Omental fat pad (tissue), 4 donors: Measurements from ENCODE around the gene RIN1. TPM values are rescaled to one million over a fixed set of nuclear protein-coding genes. Genes with fewer than 3 reads are reported as not detected.

Experiments used
- ATAC-seq: fragments of 150-250 bp; one replicate; pipeline ENCODE4 v1.9.1; 2016; ENCODE audit warnings: mild to moderate bottlenecking, moderate library complexity; ENCODE audit not compliant: low FRiP score
- DNase-seq: peaks from one replicate; pipeline ENCODE4 v3.0.0-alpha.2; 2019; ENCODE audit warnings: low spot score
- total RNA-seq, 4 donors: library from RNA; depleted of rRNA; stranded (reverse); fragments of >200 nt; gene quantifications; one replicate each; pipeline ENCODE4 v1.1.0, GENCODE V29; 2016
- TF ChIP-seq, protein P1 (sequence below), 3 donors: fragments of 450-650 bp; IDR thresholded peaks; one replicate each; pipeline ENCODE4 v1.5.1; 2016 to 2017; ENCODE audit warnings: antibody characterized with exemption in 3 of 3, mild to moderate bottlenecking in 3 of 3, moderate library complexity in 2 of 3

The RIN1 gene
- total RNA-seq, 4 donors from 2014 or later: 2.9 to 34.6 (median 3.6) TPM

DNA sequence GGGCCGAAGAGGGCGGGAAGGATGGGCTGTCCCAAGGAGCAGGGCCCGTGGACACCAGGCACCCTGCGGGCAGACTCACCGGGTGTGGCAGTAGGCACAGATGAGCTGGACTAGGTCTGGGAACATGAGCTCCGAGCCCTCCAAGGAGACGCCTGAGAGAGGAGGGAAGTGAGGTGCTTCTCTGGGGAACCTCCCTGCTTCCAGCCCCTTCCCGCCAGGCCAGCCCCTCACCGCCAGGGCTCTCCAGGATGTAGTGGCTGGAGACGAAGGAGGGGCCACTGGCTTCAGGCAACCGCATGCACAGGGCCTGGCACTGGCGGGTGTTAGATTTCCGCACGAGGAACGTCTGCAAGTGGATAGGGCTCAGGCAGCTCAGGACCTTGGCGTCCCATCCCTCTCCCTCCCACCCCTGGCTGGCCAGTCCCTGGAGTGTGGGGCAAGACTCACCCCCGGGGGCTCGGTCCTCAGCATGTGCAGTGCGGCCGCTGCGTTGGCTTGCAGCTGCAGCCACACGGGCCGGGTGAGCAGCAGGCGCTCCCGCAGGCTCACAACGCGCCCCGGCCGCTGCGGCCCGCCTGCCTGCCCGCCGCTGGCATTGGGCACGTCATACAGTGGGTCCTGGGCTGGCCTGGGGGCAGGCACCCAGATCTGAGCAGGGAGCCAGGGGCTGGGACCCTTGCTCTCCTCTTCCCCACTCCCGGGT lies 552 bp downstream of the RIN1 start:
- no peak for ATAC-seq
- TF ChIP-seq, protein P1, sequence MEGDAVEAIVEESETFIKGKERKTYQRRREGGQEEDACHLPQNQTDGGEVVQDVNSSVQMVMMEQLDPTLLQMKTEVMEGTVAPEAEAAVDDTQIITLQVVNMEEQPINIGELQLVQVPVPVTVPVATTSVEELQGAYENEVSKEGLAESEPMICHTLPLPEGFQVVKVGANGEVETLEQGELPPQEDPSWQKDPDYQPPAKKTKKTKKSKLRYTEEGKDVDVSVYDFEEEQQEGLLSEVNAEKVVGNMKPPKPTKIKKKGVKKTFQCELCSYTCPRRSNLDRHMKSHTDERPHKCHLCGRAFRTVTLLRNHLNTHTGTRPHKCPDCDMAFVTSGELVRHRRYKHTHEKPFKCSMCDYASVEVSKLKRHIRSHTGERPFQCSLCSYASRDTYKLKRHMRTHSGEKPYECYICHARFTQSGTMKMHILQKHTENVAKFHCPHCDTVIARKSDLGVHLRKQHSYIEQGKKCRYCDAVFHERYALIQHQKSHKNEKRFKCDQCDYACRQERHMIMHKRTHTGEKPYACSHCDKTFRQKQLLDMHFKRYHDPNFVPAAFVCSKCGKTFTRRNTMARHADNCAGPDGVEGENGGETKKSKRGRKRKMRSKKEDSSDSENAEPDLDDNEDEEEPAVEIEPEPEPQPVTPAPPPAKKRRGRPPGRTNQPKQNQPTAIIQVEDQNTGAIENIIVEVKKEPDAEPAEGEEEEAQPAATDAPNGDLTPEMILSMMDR (IDR thresholded peaks at IDR 0.05): no peak
- DNase-seq: no peak

DNA sequence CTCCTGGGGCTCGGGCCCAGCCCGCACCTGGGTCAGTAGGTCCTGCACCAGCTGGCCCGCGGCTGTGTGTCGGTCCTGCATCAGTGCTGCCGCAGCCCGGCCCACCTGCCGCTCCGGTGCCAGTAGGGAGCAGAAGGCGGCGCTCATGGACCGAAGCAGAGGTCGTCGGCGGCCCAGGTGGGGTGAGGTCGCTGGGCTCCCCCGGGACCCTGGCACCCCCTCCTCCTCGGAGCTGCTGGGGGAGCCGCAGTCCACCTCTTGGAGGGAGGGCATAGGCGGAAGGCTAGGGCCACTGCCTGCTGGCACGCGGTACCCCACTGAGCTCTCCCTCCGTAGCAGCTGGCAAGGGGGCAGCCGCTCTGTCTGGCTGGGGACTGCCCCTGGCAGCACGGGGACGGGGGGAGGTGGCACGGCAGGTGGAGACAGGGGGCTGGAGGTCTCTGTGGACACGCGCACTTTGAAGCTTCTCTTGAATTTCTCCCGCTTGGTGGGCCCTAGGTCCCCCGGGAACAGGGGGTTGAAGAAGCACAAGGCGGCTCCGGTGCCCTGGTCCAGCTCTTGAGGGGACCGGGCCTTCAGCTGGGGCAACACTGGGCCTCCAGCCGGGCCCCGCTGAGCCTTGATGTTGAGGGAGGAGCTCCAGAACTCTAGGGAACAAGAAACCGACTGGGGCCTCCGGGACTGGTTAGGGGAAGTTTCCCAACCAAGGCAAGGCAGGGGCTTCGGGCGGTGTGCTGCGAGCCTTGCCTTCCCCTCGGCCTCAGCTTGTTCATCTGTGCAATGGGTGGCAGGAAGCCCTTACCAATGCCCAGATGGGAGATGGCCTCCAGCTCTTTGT lies 1.4 kb downstream of the RIN1 start:
- ATAC-seq: no peak
- TF ChIP-seq, protein P1 (IDR thresholded peaks at IDR 0.05): no peak
- no peak for DNase-seq

DNA sequence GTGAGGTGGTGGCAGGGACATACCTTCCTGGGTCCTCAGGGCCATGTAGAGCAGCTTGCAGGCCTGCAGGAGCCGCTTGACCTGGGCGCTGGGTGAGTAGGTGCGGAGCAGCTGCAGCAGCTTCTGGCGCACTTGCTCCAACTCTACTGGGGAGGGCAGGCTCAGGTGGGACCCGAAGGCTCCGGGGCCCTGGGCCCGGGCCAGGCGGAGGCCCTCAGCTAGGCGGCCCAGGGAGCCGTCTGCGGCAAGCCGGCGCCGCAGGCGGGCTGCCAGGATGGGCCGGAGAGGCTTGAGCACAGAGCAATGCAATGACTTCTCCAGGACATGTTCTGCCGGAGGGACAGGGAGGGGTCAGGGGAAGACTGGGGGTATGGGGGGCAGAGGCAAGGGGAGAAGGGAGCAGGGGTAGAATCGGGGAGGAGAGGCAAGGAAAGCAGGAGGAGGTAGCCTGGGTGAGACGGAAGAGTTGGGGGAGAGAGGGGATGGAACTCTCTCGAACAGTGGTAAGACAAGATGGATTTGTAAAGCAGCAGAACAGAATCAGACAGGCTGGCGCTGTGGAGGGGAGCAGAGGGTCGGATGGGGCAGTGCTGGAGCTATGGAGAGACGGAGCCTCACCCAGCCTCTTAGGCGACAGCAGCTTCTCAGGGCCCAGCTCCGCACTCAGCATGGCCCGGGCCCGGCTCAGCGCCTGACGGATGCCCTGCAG lies 2.2 kb downstream of the RIN1 start:
- DNase-seq (no peak), ATAC-seq (no peak)
- TF ChIP-seq, protein P1 (IDR thresholded peaks at IDR 0.05): no peak

DNA sequence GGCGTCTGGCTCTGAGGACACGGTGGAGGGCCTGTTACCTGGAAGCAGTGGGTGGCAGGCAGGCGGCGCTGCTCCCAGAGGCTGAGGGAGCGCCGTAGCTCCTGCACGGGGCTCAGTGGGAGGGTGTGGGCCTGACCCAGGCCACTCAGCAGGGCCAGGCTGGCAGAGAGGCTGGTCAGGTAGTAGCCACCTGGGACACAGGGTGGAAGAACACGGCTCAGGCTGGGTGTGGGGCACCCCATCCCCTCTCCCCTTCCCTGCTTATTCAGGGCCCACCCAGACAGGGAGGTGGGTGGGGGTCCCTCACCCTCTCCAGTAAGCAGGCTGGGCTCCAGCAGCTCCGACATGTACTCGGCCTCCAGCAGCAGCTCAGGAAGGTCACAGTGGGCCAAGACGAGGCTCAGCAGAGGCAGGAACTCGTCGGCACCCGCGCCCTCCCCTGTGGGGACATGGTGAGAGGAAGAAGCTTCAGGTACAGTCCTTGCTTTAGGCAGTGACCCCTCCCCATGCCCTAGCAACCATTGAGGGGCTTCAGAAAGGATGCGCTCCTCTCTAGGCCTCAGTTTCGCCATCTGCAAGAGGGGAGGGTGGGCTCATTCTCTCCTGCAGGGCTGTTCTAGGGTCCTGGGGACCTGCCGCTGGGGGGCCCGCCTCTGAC lies 2.9 kb downstream of the RIN1 start:
- TF ChIP-seq, protein P1 (IDR thresholded peaks at IDR 0.05): no peak
- no peak for ATAC-seq
- no peak for DNase-seq

DNA sequence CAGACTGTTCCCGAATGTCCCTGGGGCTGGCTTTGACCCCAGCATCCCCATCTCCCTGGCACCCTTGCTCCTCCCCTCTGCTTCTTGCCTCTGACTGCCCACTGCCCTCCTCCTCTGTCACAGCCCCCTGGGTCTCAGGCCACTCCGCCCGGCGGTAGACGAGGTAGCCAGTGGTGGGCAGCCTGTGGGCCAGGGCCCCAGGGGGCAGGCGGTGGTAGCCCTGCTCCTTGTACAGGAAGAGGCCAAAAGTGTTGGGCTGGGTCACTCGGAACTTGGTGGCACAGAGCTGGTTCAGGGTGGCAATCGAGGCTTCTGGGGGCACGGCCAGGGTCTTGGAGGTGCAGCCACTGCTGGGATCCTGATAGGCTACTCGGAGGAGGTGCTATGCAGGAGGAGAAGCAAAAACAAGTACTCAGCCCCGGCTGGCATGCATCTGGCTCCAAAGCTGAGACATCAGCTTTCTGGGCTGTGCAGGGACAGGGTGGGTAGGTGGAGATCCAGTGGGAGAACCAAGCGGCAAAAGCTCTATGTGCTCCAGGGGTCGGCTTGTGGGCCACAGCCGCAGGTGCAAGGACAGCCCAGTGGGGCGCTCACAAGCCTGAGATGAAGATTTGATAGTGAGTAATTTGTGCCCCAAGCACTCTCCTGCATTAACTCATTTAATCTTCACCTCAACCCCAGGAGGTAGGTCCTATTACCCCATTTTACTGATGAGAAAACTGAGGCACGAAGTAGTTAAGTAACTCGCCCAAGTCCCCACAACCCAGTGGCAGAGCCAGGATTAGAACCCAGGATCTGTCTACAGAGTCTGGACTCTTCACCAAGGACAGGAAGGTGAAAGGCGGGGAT lies 3.6 kb downstream of the RIN1 start:
- TF ChIP-seq, protein P1 (IDR thresholded peaks at IDR 0.05): no peak
- DNase-seq (no peak), ATAC-seq (no peak)
